Activated T-helper 17 cell treated with anti-CD3 and anti-CD28 coated beads, Interleukin-2, amount 50 U/mL, for 72 hours (primary cell): ENCODE results near the gene C1QB. TPM values are rescaled to one million over a fixed set of nuclear protein-coding genes. Genes with fewer than 3 reads are reported as not detected.

ENCODE experiments used
- ATAC-seq: fragments of 150-1000 bp; cut with Tn5 transposase; replicated peaks from 2 replicates; pipeline ENCODE4 v1.10.0; 2021; ENCODE audit warnings: mild to moderate bottlenecking, moderate library complexity
- H3K27ac Mint-ChIP-seq: one replicate; pipeline ENCODE4 v1.8.0; 2022; ENCODE audit warnings: mixed read lengths
- H3K27me3 Mint-ChIP-seq: one replicate; pipeline ENCODE4 v1.8.0; 2022; ENCODE audit warnings: mixed read lengths
- H3K36me3 Mint-ChIP-seq: one replicate; pipeline ENCODE4 v1.8.0; 2022; ENCODE audit warnings: low read depth, mild to moderate bottlenecking, mixed read lengths
- H3K4me1 Mint-ChIP-seq: one replicate; pipeline ENCODE4 v1.8.0; 2022; ENCODE audit warnings: mixed read lengths
- H3K4me3 Mint-ChIP-seq: one replicate; pipeline ENCODE4 v1.8.0; 2022; ENCODE audit warnings: mild to moderate bottlenecking, mixed read lengths
- H3K9me3 Mint-ChIP-seq: one replicate; pipeline ENCODE4 v1.8.0; 2022; ENCODE audit warnings: mixed read lengths
- total RNA-seq, 2 donors: library from RNA; stranded (reverse); gene quantifications; one replicate each; pipeline ENCODE4 v1.2.3, GENCODE V29; 2022

Gene C1QB
- total RNA-seq, 2 donors from 2014 or later, result not detected

DNA sequence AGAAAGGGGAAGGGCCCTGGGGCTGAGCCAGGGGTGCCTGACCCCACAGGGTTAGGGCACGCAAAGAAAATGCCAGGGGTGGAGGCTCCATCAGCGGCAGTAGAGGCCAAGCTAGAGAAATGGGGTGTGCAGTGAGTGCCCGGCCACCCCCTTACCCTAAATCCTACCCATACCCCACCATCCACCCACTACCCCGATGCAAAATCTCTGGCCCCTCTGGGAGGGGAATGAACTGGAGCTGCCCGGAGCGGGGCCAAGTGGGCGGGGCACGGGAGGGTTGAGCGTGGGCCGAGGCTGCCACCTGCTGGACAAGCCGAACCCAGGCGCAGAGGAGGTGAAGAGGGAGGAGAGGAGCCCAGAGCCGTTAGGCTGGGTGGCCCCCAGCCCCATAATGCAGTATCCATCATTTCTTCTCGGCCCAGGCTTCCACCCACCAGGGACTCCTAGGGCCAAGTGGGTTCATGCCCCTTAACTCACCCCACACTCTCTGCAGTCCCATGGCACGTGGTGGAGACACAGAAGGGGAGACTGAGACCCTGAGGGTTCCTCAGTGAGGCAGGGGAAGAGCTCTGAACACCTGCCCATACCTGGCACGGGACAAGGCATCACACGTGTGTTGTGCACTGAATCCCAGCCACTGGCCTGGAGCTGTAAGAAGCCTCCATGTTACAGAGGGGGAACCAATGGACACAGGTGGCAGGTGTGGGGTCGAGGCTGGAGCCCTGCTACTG lies 11.0 kb upstream of the C1QB start:
- no peak overlapping the region for H3K4me3 Mint-ChIP-seq
- peaks cover 15% of the 10 kb centered on the region for H3K27me3 Mint-ChIP-seq
- no peaks in the 10 kb centered on the region for H3K36me3 Mint-ChIP-seq
- no peak overlapping the region for H3K27ac Mint-ChIP-seq
- no peaks in the 10 kb centered on the region for H3K4me1 Mint-ChIP-seq
- peak; percentile 85 for ATAC-seq
- no peaks in the 10 kb centered on the region for H3K9me3 Mint-ChIP-seq

GRCh38 chr1:22643381-22643780 lies 9.7 kb upstream of the C1QB start, which contains the start of gene C1QC:
C1QC (plus strand) TSS chr1:22643633; CDS start chr1:22644024, 391 bp downstream.
- no peak within 1 kb of the TSS for H3K27ac Mint-ChIP-seq
- ATAC-seq, result no peak
- no peaks in the 10 kb centered on the region for H3K4me1 Mint-ChIP-seq
- peaks cover 17% of the 10 kb centered on the region for H3K27me3 Mint-ChIP-seq
- H3K36me3 Mint-ChIP-seq, result no peaks in the 10 kb centered on the region
- no peaks in the 10 kb centered on the region for H3K9me3 Mint-ChIP-seq
- no peak within 1 kb of the TSS for H3K4me3 Mint-ChIP-seq

- Mint-ChIP-seq H3K4me3 (no peak overlapping the region), H3K36me3 (no peaks in the 10 kb centered on the region), H3K4me1 (no peaks in the 10 kb centered on the region), H3K27ac (no peak overlapping the region), H3K27me3 (peaks cover 17% of the 10 kb centered on the region), H3K9me3 (no peaks in the 10 kb centered on the region)
- no peak for ATAC-seq
Measured at GRCh38 chr1:22643928-22644327, 9.1 kb upstream of the C1QB start.

GRCh38 chr1:22645931-22646330 lies 7.1 kb upstream of the C1QB start:
- ATAC-seq, result no peak
- H3K27ac Mint-ChIP-seq, result no peak overlapping the region
- no peaks in the 10 kb centered on the region for H3K36me3 Mint-ChIP-seq
- H3K27me3 Mint-ChIP-seq, result peaks cover 25% of the 10 kb centered on the region
- H3K4me1 Mint-ChIP-seq, result no peaks in the 10 kb centered on the region
- no peak overlapping the region for H3K4me3 Mint-ChIP-seq
- H3K9me3 Mint-ChIP-seq, result no peaks in the 10 kb centered on the region

GRCh38 chr1:22646384-22646783 lies 6.7 kb upstream of the C1QB start:
- no peak for ATAC-seq
- Mint-ChIP-seq H3K27ac (no peak overlapping the region), H3K9me3 (no peaks in the 10 kb centered on the region), H3K4me1 (no peaks in the 10 kb centered on the region), H3K36me3 (no peaks in the 10 kb centered on the region), H3K27me3 (peaks cover 21% of the 10 kb centered on the region), H3K4me3 (no peak overlapping the region)

DNA sequence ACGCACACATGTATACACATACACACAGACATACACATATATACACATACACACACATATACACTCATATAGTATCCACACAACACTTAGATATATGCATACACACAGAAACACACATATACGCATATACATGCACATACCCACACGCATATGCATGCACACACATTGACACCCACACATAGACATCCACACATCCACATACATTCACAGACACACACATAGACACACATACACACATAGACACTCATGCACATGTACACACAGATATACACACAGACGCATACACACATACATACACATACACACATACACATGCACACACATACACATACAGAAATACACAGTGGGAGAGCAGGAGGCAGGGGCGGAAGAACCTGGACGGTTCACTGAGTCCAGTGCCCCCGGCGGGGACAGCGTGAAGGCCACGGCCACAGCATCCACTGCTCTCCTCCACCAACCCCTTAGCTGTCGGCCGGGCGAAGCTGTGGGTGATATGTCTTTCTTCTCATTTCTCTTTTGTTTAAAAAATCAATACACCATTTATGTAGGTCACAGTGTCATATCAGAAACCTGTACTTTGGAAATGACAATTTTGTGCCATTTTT lies 2.8 kb upstream of the C1QB start:
- peaks cover 29% of the 10 kb centered on the region for H3K27me3 Mint-ChIP-seq
- H3K27ac Mint-ChIP-seq, result no peak overlapping the region
- no peaks in the 10 kb centered on the region for H3K4me1 Mint-ChIP-seq
- H3K4me3 Mint-ChIP-seq, result no peak overlapping the region
- no peaks in the 10 kb centered on the region for H3K36me3 Mint-ChIP-seq
- no peak for ATAC-seq
- no peaks in the 10 kb centered on the region for H3K9me3 Mint-ChIP-seq

DNA sequence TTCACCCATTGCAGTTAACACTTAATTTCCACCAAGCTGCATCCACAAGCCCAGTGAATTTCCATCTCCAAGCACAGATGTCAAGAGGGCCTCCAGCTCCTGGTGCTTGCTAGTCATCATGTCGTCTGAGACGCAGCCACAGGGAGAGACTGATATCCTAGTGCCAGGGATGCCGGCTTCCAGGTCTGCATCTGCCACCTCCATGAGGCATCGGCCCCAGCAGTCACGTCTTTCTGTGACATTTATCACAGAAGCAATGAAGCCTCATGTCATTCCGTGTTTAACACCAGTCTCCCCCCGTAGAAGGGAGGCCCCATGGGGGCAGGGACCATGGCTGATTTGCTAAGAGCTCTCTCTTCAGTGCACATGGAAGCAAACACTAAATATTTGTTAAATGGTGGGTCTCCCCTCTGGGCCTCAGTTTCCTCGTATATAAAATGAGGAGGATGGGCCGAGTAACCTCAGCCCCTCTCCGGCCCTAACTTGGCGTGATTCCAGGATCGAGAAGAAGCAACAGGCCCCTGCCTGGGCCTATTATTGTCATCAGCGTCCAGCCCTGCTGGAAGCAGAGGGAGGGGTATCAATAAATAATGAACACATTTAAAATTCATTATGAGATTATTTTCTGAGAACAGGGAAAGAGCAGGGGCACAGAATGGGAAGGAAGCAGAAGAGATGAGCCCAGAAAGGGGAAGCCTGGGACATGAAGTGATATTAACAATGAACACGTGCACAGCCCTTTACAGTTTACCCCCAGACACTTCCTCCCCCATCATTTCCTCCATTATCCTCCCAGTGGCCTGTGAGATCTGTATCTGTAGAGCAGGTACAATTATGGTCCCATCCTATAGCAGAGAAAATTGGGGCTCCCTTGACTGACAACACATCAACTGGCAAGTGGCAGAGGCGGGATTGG lies 837 bp upstream of the C1QB start:
- Mint-ChIP-seq H3K9me3 (no peaks in the 10 kb centered on the region), H3K4me3 (no peak overlapping the region), H3K36me3 (no peaks in the 10 kb centered on the region), H3K4me1 (no peaks in the 10 kb centered on the region), H3K27ac (no peak overlapping the region), H3K27me3 (peaks cover 31% of the 10 kb centered on the region)
- ATAC-seq, result no peak

DNA sequence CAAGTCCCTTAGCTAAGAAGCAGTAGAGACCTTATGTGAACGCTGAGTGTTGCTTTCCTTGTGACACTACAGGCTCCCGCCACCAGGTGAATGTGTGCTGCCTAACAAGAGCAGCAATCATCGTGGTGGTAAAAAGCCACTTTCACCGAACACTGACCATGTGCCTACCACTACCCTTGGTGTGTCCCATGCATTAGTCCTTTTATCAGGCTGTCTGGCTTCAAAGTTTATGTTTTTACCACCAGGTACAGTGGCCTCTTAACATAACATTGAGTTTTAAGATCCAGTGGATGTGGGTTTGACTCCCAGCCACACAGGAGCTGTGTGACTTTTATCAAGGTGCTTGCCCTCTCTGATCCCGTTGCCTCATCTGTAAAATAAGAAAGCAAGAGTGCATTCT lies 1.7 kb downstream of the C1QB start:
- H3K4me3 Mint-ChIP-seq, result no peak overlapping the region
- no peaks in the 10 kb centered on the region for H3K9me3 Mint-ChIP-seq
- no peak overlapping the region for H3K27ac Mint-ChIP-seq
- H3K4me1 Mint-ChIP-seq, result no peaks in the 10 kb centered on the region
- no peaks in the 10 kb centered on the region for H3K36me3 Mint-ChIP-seq
- peaks cover 40% of the 10 kb centered on the region for H3K27me3 Mint-ChIP-seq
- no peak for ATAC-seq

- no peak overlapping the region for H3K27ac Mint-ChIP-seq
- H3K9me3 Mint-ChIP-seq, result no peaks in the 10 kb centered on the region
- ATAC-seq, result no peak
- H3K4me1 Mint-ChIP-seq, result no peaks in the 10 kb centered on the region
- peaks cover 38% of the 10 kb centered on the region for H3K27me3 Mint-ChIP-seq
- H3K4me3 Mint-ChIP-seq, result no peak overlapping the region
- H3K36me3 Mint-ChIP-seq, result no peaks in the 10 kb centered on the region
Measured at GRCh38 chr1:22658385-22659163, 5.5 kb downstream of the C1QB start.

DNA sequence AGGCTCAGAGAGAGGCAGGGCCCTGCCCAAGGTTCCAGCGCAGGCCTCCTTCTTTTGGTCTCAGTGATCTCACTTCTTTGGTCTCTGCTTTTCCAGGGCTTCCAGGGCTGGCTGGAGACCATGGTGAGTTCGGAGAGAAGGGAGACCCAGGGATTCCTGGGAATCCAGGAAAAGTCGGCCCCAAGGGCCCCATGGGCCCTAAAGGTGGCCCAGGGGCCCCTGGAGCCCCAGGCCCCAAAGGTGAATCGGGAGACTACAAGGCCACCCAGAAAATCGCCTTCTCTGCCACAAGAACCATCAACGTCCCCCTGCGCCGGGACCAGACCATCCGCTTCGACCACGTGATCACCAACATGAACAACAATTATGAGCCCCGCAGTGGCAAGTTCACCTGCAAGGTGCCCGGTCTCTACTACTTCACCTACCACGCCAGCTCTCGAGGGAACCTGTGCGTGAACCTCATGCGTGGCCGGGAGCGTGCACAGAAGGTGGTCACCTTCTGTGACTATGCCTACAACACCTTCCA lies 7.7 kb downstream of the C1QB start:
- Mint-ChIP-seq H3K4me1 (no peaks in the 10 kb centered on the region), H3K4me3 (no peak overlapping the region), H3K36me3 (no peaks in the 10 kb centered on the region), H3K27ac (no peak overlapping the region), H3K9me3 (no peaks in the 10 kb centered on the region), H3K27me3 (peaks cover 36% of the 10 kb centered on the region)
- no peak for ATAC-seq

DNA sequence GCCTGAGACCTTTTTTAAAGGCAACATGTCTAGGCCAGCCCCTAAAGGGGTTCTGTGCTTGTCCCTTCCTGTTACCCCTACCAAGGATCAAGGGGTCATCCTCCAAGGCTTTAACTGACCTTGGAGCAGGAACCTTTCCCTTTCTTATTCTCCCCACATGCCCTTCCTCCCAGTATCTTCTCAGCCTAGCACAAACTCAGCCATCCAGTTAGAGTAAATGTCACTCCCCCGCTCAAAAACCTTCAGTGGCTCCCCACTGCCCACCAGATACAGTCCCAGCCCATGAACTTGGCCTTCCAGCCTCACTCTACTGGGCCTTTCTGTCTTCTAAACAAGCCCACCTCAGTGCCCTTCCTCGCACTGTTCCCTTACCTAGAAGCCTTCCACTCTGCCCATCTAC lies 8.8 kb downstream of the C1QB start:
- Mint-ChIP-seq H3K4me3 (no peak overlapping the region), H3K4me1 (no peaks in the 10 kb centered on the region), H3K9me3 (no peaks in the 10 kb centered on the region), H3K27ac (no peak overlapping the region), H3K36me3 (no peaks in the 10 kb centered on the region), H3K27me3 (peaks cover 32% of the 10 kb centered on the region)
- ATAC-seq, result no peak

DNA sequence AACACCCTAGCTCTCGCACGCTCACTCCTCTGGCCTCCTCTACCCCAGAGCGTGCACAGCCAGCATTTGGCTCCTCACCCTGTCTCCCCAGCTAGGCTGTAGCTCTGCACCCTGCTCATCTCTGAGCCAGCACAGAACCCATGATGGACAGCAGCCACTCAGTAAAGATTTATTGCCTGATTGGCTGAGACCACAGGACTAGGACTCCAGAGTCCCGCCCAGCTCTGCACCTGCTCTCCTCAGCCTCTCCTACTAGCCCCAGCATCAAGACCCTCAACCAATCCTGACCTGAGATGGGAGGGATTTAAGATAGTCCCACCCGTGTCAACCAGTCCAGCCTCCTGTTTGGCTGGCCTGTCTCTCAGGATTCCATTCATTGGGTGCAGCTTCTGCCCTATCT lies 9.3 kb downstream of the C1QB start:
- H3K36me3 Mint-ChIP-seq, result no peaks in the 10 kb centered on the region
- no peaks in the 10 kb centered on the region for H3K9me3 Mint-ChIP-seq
- ATAC-seq, result no peak
- no peak overlapping the region for H3K4me3 Mint-ChIP-seq
- peaks cover 30% of the 10 kb centered on the region for H3K27me3 Mint-ChIP-seq
- no peak overlapping the region for H3K27ac Mint-ChIP-seq
- no peaks in the 10 kb centered on the region for H3K4me1 Mint-ChIP-seq

DNA sequence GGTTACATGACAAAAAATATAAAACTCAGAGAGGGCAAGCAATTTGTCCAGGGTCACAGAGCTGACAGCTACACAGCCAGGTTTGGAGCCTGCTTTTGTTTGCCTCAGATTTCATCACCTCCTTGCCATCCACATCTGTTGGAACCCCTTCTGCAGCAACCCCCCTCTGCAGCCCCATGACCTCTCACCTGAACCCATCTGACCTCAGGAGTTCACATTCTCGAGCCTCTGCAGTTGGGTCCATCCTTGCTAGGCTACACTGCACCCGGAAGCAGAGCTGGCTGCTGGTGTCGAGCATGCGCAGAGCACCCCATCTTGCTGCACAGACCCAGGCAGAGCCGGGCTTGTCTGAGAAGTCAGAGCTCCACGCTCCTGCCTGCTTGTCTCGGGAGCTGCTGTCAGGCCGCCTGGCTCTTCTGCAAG lies 10.0 kb downstream of the C1QB start:
- Mint-ChIP-seq H3K36me3 (no peaks in the 10 kb centered on the region), H3K4me3 (no peak overlapping the region), H3K27ac (no peak overlapping the region), H3K27me3 (peaks cover 32% of the 10 kb centered on the region), H3K4me1 (no peaks in the 10 kb centered on the region), H3K9me3 (no peaks in the 10 kb centered on the region)
- no peak for ATAC-seq

GRCh38 chr1:22665752-22666151 lies 12.7 kb downstream of the C1QB start:
- no peak overlapping the region for H3K4me3 Mint-ChIP-seq
- no peak overlapping the region for H3K27ac Mint-ChIP-seq

More at GRCh38 chr1:22665752-22666151, 12.7 kb downstream of the C1QB start:
- Mint-ChIP-seq H3K9me3 (no peaks in the 10 kb centered on the region), H3K27me3 (peaks cover 36% of the 10 kb centered on the region), H3K4me1 (no peaks in the 10 kb centered on the region), H3K36me3 (no peaks in the 10 kb centered on the region)
- no peak for ATAC-seq
